Limb (tissue), 2 donors: ENCODE results near the gene ATXN2L.

Experiments
- DNase-seq, 2 donors: peaks; one replicate each; pipeline ENCODE4 v3.0.0-alpha.2; 2016; ENCODE audit errors: extremely low spot score in 2 of 2

ATXN2L gene

DNA sequence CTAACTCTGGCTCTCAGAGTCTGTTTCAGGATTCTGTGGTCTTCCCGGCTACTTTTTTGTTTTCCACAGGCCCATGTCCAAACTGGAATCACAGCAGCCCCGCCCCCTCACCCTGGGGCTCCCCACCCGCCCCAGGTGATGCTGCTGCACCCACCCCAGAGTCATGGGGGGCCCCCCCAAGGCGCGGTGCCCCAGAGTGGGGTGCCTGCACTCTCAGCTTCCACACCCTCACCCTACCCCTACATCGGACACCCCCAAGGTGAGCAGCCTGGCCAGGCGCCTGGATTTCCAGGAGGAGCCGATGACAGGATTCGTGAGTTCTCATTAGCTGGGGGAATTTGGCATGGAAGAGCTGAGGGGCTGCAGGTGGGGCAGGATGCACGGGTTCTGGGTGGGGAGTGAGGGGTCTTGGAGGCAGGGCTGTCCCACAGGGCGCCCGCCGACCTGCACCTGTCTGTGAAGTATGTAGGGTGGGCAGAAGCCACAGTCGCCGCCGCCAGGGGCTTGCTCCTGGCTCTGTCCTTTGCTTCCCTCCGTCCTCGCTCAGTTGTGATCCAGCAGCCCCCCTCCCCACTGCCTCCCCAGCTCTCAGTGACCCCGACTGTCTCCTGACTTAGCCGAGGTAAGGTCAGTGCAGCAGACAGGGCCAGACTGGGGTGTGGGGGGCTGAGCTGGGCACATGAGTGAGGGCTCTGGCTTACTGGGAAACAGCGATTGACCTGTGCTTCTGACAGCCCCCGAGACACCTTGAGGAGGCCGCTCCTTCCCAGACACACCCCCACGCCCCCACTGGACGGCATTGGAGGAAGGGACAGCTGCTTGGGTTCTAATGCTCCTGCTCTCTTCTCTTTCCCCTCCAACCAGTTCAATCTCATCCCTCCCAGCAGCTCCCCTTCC, 13.3 kb downstream of the ATXN2L start:
- DNase-seq = no peak

- no peak for DNase-seq
Observed at GRCh38 chr16:28836761-28837064, 13.9 kb downstream of the ATXN2L start.

DNA sequence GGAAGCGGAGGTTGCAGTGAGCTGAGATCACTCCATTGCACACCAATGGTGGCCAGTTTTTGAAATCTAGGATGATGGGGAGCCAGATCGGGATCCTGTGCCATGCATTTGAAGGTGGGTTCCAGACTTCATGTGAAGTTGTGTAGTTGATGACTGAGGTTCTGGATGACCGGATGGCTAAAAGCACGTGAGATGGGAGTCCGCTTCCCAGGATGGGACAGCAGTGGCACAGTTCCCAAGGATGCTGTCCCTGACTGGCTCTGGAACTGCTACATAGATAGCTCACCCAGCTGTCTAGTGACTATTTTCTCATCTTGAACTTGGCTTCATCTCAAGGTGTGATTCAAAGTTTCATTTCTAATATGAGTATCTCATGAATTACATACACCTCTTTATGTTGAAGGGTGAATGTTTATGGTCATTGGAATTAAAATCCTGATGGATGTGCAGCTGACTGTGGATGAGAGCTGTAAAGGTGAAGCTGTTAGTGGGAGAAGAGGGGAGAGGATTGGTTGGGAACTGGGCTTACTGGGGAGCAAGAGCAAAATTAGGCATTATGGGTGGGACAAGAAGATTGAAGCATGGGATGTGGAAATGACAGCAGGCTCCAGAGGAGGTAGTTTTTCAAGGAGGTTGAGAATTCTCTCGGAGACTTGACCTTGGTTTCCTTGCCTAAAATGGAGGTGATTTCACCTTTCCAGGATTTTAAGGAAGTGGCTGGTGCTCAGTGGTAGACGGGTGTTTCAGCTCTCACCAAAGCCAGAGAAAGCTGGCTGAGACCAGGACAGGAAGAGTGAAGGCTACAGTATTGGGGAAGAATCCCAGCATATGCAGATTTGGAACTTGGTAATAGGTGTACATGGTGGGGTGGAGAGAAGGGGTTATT, 15.1 kb downstream of the ATXN2L start:
- DNase-seq = no peak

DNA sequence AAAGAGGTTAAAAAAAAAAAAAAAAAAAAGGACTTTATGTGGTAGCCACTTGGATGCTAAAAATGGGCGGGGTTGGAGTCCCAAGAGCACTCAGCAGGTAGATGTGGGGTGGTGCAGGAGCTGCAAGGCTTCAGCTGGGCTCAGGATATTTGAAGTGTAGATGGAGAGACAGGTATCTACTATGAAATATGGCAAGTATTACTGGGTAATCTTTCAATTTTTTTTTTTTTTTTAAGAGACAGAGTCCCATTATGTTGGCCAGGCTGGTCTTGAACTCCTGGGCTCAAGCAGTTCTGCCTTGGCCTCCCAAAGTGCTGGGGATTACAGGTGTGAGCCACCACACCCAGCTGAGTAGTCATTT, 15.7 kb downstream of the ATXN2L start:
- no peak for DNase-seq

DNA sequence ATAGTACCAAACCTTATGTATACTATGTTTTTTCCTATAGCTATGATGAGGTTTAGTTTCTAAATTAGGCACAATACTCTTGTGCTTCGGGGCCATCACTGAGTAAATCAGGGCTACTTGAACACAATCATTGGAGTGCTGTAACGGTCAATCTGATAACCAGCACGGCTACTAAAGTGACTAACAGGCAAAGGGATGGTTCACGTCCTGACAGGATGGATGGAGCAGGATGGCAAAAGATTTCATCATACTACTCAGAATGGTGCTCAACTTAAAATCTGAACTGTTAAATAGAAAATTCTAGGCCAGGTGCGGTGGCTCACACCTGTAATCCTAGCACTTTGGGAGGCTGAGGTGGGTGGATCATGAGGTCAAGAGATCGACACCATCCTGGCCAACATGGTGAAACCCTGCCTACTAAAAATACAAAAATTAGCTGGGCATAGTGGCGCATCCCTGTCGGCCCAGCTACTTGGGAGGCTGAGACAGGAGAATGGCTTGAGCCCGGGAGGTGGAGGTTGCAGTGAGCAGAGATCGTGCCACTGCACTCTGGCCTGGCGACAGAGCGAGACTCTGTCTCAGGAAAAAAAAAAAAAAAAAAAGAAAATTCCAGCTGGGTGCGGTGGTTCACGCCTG, 16.3 kb downstream of the ATXN2L start:
- no peak for DNase-seq

GRCh38 chr16:28839899-28840298, 17.1 kb downstream of the ATXN2L start:
- DNase-seq = no peak

DNA sequence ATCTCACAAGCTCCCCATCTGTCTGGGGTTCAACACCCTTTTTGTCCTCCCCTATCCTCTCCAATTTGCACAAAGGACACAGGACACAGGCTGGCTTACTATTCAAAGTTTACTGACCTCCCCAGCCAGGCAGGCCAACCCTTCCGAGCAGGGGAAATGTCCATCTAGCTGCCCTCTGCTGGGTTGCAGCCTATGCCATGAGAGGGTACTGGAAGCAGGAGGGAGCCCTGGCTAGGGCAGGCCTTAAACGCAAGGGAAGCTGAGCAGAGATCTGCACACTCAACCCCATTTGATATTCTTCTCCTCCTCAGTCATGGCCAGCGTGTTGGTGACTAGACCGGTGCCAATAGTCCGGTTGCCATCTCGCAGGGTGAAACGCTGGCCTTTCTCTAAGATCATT, 19.9 kb downstream of the ATXN2L start:
- no peak for DNase-seq

DNA sequence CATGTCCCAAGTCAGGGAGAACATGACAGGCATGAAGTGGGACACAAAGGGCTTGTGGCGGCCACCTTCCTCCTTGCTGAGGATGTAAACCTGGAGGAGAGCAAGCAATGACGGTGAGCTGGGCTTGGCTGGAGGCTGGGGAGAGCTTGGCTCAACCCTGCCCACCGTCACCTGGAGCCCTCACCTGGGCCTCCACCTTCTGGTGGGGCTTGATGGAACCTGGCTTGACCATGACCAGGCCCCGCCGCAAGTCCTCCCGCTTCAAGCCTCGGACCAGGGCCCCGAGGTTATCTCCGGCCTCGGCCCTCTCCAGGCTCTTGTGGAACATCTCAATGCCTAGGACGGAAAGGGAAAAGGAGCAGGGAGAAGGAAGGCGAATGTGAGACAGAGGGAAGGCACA, 21.0 kb downstream of the ATXN2L start:
- DNase-seq = no peak

DNA sequence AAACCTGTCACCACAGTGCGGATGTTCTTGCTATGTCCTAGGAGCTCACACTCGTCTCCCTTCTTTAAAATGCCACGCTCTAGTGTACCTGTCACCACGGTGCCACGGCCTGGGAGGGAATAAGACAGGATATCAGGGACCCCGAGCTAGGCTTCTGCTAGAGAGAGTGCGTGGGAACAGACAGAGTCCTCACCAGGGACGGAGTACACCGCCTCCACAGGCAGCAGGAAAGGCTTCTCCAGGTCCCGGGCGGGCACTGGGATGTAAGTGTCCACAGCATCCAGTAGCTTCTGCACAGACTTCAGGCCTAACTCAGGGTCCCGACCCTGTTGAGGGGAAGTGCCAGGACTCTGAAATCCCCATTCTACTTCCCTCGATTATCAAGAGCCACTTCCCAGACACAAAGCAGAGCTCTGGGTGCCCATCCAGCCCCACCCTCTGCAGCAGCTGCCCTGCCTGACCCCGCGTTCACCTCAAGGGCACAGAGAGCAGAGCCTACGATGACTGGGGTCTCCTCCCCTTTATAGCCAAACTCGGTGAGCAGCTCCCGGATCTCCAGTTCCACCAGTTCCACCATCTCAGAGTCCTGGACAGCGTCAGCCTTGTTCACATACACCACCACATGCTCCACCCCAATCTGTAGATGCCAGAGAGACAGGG, 21.6 kb downstream of the ATXN2L start:
- no peak for DNase-seq

DNA sequence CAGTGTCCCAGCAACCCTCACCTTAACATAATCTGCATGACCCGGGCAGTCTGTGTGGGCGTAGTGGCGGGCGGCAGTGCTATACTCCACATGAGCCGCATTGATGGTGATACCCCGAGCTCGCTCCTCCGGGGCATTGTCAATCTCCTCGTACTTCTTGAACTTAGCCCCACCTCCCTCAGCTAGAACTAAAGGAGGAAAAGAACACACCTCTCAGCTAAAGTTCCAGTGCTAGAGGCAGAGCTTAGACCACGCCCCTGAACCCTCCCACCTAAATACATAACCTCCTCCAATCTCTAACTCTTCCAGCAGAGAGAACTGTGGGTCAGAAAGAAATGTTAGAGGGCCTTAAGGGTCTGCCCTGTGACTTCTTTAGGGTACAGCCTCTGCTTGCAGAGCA, 22.5 kb downstream of the ATXN2L start:
- no peak for DNase-seq

DNA sequence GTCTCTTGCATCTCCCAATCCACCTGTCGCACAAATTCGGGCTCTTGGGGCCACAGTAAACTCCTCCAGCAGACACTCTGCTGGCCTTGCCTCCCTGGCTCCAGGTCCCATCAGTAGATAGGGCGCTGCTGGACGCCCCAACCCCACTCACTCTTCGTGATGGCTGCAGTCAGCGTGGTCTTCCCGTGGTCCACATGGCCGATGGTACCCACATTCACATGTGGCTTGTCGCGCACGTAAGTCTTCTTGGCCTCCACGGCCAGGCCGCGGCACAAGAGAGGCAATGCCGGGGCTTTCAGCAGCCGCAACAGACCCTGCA, 22.9 kb downstream of the ATXN2L start:
- DNase-seq = no peak

DNA sequence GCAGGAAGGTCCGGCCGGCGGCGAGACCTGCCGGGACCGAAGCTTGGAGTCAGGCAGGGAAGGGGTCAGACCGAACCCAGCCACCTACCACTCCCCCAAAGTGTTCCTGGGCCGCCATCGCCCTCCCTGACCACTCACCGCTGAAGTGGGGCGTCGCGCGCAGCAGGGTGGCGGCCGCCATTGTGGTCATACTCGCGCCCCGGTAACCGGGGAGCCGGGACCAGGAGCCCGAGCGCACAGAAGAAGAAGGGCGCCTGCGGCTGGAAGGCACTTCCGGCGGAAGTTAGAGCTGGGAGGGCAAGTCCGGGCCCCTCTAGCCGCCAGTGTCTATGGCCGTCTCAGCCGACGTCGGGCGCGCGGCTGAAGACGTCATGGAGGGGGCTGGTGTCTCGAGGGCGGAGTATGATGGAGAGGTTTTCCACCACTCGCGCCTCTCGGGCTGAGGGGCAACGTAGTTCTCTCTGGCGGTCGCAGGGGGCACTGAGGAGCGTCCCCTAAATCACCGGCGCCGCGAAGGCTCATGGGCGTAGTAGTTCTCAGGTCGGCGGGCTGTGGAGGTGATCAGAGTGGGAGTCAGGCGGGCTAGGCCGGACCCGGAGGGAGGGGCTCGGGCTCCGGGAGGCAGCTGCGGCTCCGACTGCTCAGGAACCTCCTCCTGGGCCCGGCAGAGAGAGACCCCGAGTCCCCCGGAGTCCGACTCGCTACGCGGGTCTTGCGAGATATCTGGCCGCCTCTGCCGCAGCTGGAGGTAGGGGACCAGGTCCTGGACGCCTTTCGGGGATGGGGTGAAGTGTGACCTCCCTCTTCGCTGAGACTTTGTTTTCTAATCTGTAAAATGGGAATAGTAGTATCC, 23.5 kb downstream of the ATXN2L start, which contains the start of gene TUFM:
Gene TUFM (minus strand): TSS at position 269 of the 853 bp plus-strand sequence. CDS start 79 bp downstream, at position 190.
- peak; percentile 98 to 99 for DNase-seq

GRCh38 chr16:28846933-28847273, 24.1 kb downstream of the ATXN2L start:
- no peak for DNase-seq

GRCh38 chr16:28858421-28858820, 35.6 kb downstream of the ATXN2L start:
- no peak for DNase-seq

DNA sequence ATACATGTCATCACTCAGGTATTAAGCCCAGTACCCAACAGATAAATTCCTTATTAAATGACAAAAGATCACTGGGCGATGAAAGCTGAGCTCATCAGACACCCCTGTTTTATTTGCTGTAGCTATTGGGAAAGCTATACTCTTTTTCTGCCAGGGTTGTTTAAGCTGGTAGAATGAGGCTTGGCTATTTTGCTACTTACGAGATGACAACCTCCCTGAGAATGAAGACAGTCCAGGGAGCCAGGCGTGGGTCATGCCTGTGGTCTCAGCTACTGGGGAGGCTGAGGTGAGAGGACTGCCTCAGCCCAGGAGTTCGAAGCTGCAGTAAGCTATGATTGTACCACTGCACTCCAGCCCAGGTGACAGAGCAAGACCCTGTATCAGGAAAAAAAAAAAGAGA, 36.5 kb downstream of the ATXN2L start:
- DNase-seq = no peak

- DNase-seq = no peak
Observed at GRCh38 chr16:28863929-28864793, 41.4 kb downstream of the ATXN2L start.

DNA sequence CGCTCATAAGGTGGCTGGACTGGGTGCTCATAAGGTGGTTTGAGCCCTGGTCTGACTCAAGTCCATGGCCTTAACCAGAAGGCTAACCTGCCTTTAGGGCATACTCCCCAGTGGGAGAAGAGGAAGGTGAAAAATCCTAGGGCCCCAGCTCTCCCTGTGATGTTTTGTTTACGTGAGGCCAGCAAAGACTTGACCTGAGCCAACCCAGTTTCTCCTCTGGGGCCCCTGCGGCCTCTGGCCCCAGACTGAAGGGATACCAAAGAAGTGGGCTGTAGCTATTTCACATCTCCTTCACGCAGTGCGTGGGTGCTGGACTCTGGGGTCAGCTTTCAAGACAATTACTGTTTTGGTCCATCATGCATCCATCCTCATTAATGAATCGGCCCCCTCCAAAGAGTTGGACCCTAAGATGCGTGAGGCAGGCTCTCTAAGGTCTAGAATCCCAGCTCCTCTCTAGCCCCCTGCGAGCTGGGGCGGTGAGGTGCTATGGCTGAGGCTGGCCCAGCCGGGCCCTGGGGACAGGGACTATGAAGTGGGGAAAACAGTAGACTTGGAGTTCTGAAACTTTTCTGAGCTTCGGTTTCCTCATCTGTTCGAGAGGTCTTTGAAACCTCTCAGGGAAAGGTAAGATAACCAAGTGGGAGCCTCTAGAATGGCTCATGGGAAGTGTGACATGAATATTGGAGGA, 42.3 kb downstream of the ATXN2L start:
- no peak for DNase-seq

GRCh38 chr16:28865722-28866453, 43.1 kb downstream of the ATXN2L start:
- no peak for DNase-seq

DNA sequence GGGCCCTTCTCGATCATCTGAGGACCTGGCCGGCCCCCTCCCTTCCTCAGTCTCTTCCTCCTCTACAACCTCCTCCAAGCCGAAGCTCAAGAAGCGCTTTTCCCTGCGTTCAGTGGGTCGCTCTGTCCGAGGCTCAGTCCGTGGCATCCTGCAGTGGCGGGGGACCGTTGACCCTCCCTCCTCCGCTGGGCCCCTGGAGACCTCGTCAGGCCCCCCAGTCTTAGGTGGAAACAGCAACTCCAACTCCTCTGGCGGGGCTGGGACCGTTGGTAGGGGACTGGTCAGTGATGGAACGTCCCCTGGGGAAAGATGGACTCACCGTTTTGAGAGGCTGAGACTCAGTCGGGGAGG, 43.6 kb downstream of the ATXN2L start:
- no peak for DNase-seq
